Naive thymus-derived CD4-positive, alpha-beta T cell (primary cell): ENCODE measurements around the gene PLCD3. TPM values are rescaled to one million over a fixed set of nuclear protein-coding genes. Genes with fewer than 3 reads are reported as not detected.

Experiments used
- ATAC-seq: fragments of 150-1000 bp; cut with Tn5 transposase; 2 replicates; pipeline ENCODE4 v1.10.0; 2021; ENCODE audit warnings: mild to moderate bottlenecking, moderate library complexity
- CTCF ChIA-PET: fragments of 350-600 bp; sonication (Branson Sonifier 250); formaldehyde crosslinking; loops from one replicate; lab custom pipeline; 2021; ENCODE audit warnings: antibody characterized with exemption; lab: Charles Lee
- POLR2A ChIA-PET: fragments of 350-600 bp; sonication (Branson Sonifier 250); formaldehyde crosslinking; loops from one replicate; lab custom pipeline; 2021; ENCODE audit warnings: antibody characterized with exemption, inconsistent platforms; lab: Charles Lee
- DNase-seq, 9 donors: peaks; one replicate each; pipeline versions ENCODE4 v3.0.0 to v3.0.0-alpha.2; 2020 to 2022; ENCODE audit warnings: mixed read lengths in 1 of 9
- H3K27ac ChIP-seq: one replicate; pipeline ENCODE4 v1.7.0; 2013; ENCODE audit warnings: mild to moderate bottlenecking, low read depth, low read length, moderate library complexity
- H3K27me3 ChIP-seq, 2 donors: one replicate each; pipeline ENCODE4 v1.7.0; 2013; ENCODE audit warnings: low read length in 2 of 2, mild to moderate bottlenecking in 2 of 2, moderate library complexity in 2 of 2; ENCODE audit not compliant: control insufficient read depth in 2 of 2, insufficient read depth in 2 of 2
- H3K36me3 ChIP-seq, 3 experiments: 1 replicate in 2 of 3; 2 replicates in 1 of 3; pipeline ENCODE4 v1.7.0; 2013; ENCODE audit warnings: low read length in 3 of 3, mild to moderate bottlenecking in 3 of 3, moderate library complexity in 1 of 3; ENCODE audit not compliant: insufficient read depth in 3 of 3, control insufficient read depth in 2 of 3
- H3K4me1 ChIP-seq, 2 donors: one replicate each; pipeline ENCODE4 v1.7.0; 2013; ENCODE audit warnings: low read length in 2 of 2, mild to moderate bottlenecking in 2 of 2, moderate library complexity in 1 of 2; ENCODE audit not compliant: control insufficient read depth in 2 of 2, insufficient read depth in 2 of 2
- H3K4me3 ChIP-seq: 2 replicates; pipeline ENCODE4 v1.7.0; 2013; ENCODE audit warnings: mild to moderate bottlenecking, low read length
- H3K9me3 ChIP-seq, 3 experiments: 1 replicate in 2 of 3; 2 replicates in 1 of 3; pipeline ENCODE4 v1.7.0; 2013; ENCODE audit warnings: low read length in 3 of 3; ENCODE audit not compliant: control insufficient read depth in 2 of 3
- H3K27ac Mint-ChIP-seq, 9 donors: one replicate each; pipeline ENCODE4 v1.8.0; 2020 to 2022; ENCODE audit warnings: mixed read lengths in 9 of 9, mild to moderate bottlenecking in 8 of 9, moderate library complexity in 5 of 9, inconsistent platforms in 2 of 9
- H3K27me3 Mint-ChIP-seq, 5 donors: one replicate each; pipeline ENCODE4 v1.8.0; 2021 to 2022; ENCODE audit warnings: mixed read lengths in 5 of 5, mild to moderate bottlenecking in 1 of 5
- H3K36me3 Mint-ChIP-seq, 5 donors: one replicate each; pipeline ENCODE4 v1.8.0; 2020 to 2022; ENCODE audit warnings: mixed read lengths in 5 of 5, mild to moderate bottlenecking in 3 of 5, inconsistent platforms in 1 of 5
- H3K4me1 Mint-ChIP-seq, 7 donors: one replicate each; pipeline ENCODE4 v1.8.0; 2020 to 2022; ENCODE audit warnings: mixed read lengths in 7 of 7, mild to moderate bottlenecking in 3 of 7, inconsistent platforms in 1 of 7
- H3K4me3 Mint-ChIP-seq, 10 donors: one replicate each; pipeline ENCODE4 v1.8.0; 2020 to 2022; ENCODE audit warnings: mild to moderate bottlenecking in 10 of 10, mixed read lengths in 10 of 10, moderate library complexity in 6 of 10, inconsistent platforms in 2 of 10
- H3K9me3 Mint-ChIP-seq, 11 donors: one replicate each; pipeline ENCODE4 v1.8.0; 2020 to 2022; ENCODE audit warnings: mixed read lengths in 11 of 11, mild to moderate bottlenecking in 4 of 11, inconsistent platforms in 1 of 11, moderate library complexity in 1 of 11
- intact Hi-C, 2 donors: fragments of 100-400 bp; cut with micrococcal nuclease; formaldehyde crosslinking; loops; one replicate each; pipeline ENCODE4 v1.15.1; 2023
- polyA plus RNA-seq, 2 donors: library from polyadenylated mRNA; unstranded; fragments of 300-500 nt; fragmentation: Illumina TruSeq; gene quantifications; one replicate each; pipeline ENCODE4 v1.2.3, GENCODE V29; 2021
- total RNA-seq, 6 experiments: library from RNA in 5 of 6; stranded (reverse) in 5 of 6; gene quantifications; 1 replicate in 5 of 6; 2 replicates in 1 of 6; pipeline ENCODE4 v1.2.3 and lab custom pipeline; 2021 to 2026

Gene PLCD3
- total and polyA plus RNA-seq, 7 experiments from 2014 or later: 0.21 to 5.1 (median 2.7) TPM; not detected in 1

DNA sequence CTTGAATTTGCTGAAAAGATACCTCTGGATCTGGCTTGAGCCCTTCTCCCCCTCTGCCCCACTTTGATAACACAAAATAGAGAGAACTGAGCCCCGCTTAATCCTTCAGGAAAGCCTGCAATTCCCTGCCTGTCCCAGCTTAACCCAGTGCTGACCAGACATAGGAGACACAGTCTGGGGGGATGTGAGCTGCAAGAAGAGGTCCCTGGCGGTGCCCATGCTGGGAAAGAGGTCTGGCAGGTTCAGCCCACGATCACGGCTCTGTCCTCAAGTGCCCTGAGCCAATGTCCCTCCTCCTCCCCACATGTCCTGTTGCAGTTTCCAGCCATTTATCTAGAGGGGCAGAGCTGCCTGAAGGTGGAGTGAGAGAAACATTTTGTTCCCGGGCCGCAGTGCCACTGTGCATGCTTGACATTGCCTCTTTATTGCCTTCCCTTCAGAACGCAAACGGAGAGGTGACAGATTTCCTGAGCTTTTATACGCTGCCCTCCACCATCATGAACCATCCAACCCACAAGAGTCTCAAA lies 29.0 kb downstream of the PLCD3 start:
- no peak for DNase-seq
- Mint-ChIP-seq H3K27ac (peak overlapping the region in 1 of 9 donors; percentile 26), H3K36me3 (peaks cover 8 to 45% (median 17%) of the 10 kb centered on the region in 5 donors), H3K27me3 (no peaks in the 10 kb centered on the region), H3K4me3 (no peak overlapping the region), H3K4me1 (peaks cover 0 to 5% (median 0%) of the 10 kb centered on the region in 7 donors), H3K9me3 (no peaks in the 10 kb centered on the region)
- Histone ChIP-seq H3K4me1 (no peaks in the 10 kb centered on the region), H3K36me3 (peaks cover 7 to 89% (median 10%) of the 10 kb centered on the region in 3 experiments), H3K9me3 (no peaks in the 10 kb centered on the region), H3K4me3 (no peak overlapping the region), H3K27ac (no peak overlapping the region), H3K27me3 (no peaks in the 10 kb centered on the region)
- POLR2A ChIA-PET: no interaction called here
- no peak for ATAC-seq
- intact Hi-C loops: no loop called here
- CTCF ChIA-PET: no interaction called here

- H3K36me3 Mint-ChIP-seq: peaks cover 10 to 49% (median 16%) of the 10 kb centered on the region in 5 donors
- H3K4me1 Mint-ChIP-seq: peaks cover 0 to 5% (median 0%) of the 10 kb centered on the region in 7 donors
- Histone ChIP-seq H3K27ac (no peak overlapping the region), H3K27me3 (no peaks in the 10 kb centered on the region), H3K36me3 (peaks cover 11 to 89% (median 14%) of the 10 kb centered on the region in 3 experiments), H3K9me3 (no peaks in the 10 kb centered on the region), H3K4me3 (no peak overlapping the region), H3K4me1 (no peaks in the 10 kb centered on the region)
- no peaks in the 10 kb centered on the region for H3K27me3 Mint-ChIP-seq
- H3K9me3 Mint-ChIP-seq: no peaks in the 10 kb centered on the region
- H3K27ac Mint-ChIP-seq: no peak overlapping the region
- no peak overlapping the region for H3K4me3 Mint-ChIP-seq
- ChIA-PET CTCF (interaction anchor here (0.5 to 0.7 kb wide), 2 partner anchors 147 to 268 kb away, joined by 3 to 4 read pairs; no protein-coding TSS in a partner anchor), POLR2A (no interaction called here)
- intact Hi-C loops: no loop called here
- no peak for DNase-seq
- ATAC-seq: no peak
Measured at GRCh38 chr17:45102856-45103255, 29.5 kb downstream of the PLCD3 start.

DNA sequence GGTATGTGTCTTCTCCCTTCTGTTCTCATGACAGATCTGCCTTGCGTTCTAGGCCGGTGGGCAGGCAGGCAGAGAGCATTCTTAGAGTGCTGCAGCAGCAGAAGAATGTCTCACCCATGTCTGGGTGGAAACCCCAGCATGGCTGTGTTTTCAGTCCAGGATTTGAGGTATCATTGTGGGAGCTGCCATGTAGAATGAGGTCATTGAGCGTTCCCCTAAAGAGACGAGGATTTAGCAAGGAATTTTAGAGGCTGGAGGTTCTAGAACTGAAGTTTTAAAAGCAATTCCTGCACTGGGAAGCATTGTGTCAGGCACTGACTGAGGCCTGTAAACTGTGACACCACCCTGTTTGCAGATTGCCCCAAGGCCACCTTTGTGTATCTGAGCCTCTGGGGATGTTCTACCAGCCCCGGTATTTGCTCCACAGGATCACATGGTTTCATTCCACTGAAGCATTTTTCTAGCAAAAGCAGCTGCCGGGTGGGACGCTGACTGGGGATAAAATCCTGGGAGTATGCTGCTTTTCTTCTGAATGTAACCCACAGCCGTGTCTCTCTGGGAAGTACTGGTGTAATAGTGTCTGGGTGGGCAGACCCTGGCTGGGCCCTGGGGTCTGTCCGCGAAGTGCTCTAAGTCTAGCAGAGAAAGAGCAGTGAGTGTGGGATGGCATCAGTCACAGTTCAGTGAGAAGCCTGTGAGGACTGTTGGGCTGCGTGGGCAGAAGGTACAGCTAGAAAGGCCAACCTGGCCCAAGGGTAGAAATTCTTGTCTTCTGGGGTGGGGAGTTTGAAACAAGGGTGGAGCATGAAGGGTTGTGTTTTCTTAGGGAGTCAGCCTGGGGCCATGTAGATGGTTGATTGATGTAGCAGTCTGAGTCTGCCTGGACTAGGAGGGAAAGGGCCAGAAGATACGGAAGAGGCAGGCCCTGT lies 30.2 kb downstream of the PLCD3 start:
- no peaks in the 10 kb centered on the region for H3K9me3 ChIP-seq
- Mint-ChIP-seq H3K4me1 (peaks cover 0 to 5% (median 0%) of the 10 kb centered on the region in 7 donors), H3K27ac (peak overlapping the region in 3 of 9 donors; percentile 36 to 54 (median 42)), H3K9me3 (no peaks in the 10 kb centered on the region), H3K27me3 (no peaks in the 10 kb centered on the region), H3K36me3 (peaks cover 10 to 51% (median 16%) of the 10 kb centered on the region in 5 donors), H3K4me3 (no peak overlapping the region)
- intact Hi-C loops: no loop called here
- no peaks in the 10 kb centered on the region for H3K27me3 ChIP-seq
- ATAC-seq (no peak), DNase-seq (no peak)
- no peaks in the 10 kb centered on the region for H3K4me1 ChIP-seq
- H3K4me3 ChIP-seq: no peak overlapping the region
- ChIA-PET CTCF (interaction anchor here (0.5 to 0.7 kb wide), 2 partner anchors 147 to 268 kb away, joined by 3 to 4 read pairs; no protein-coding TSS in a partner anchor), POLR2A (no interaction called here)
- H3K27ac ChIP-seq: no peak overlapping the region
- peaks cover 15 to 89% (median 15%) of the 10 kb centered on the region in 3 experiments for H3K36me3 ChIP-seq

DNA sequence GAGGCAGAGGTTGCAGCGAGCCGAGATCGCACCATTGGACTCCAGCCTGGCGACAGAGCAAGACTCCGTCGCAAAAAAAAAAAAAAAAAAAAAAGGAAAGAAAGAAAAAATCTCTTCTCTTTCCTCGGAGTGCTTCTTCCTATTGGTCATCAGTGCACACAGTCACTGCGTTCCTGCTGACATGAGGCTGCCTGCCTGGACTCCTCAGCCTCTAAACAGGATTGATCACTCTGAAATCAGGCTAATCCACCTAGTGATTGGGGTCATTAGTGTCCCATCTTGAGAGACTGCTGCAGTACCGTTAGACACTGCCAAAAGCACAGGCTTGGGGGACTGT lies 30.8 kb downstream of the PLCD3 start:
- Mint-ChIP-seq H3K9me3 (no peaks in the 10 kb centered on the region), H3K27ac (peak overlapping the region in 1 of 9 donors; percentile 54), H3K4me1 (peaks cover 0 to 5% (median 0%) of the 10 kb centered on the region in 7 donors), H3K27me3 (no peaks in the 10 kb centered on the region), H3K36me3 (peaks cover 5 to 49% (median 21%) of the 10 kb centered on the region in 5 donors), H3K4me3 (no peak overlapping the region)
- ChIA-PET POLR2A (no interaction called here), CTCF (interaction anchor here (0.7 kb wide), 1 partner anchor 80 kb away, joined by 5 read pairs; no protein-coding TSS in a partner anchor)
- ATAC-seq (no peak), DNase-seq (no peak)
- peaks cover 15 to 89% (median 21%) of the 10 kb centered on the region in 3 experiments for H3K36me3 ChIP-seq
- no peaks in the 10 kb centered on the region for H3K4me1 ChIP-seq
- no peaks in the 10 kb centered on the region for H3K9me3 ChIP-seq
- H3K27me3 ChIP-seq: no peaks in the 10 kb centered on the region
- no peak overlapping the region for H3K27ac ChIP-seq
- H3K4me3 ChIP-seq: no peak overlapping the region
- intact Hi-C loops: no loop called here

GRCh38 chr17:45098869-45099616 lies 33.3 kb downstream of the PLCD3 start:
- peaks cover 0 to 6% (median 0%) of the 10 kb centered on the region in 7 donors for H3K4me1 Mint-ChIP-seq
- DNase-seq (peak; percentile 38 to 77 (median 66)), ATAC-seq (peak; percentile 89)
- H3K4me3 Mint-ChIP-seq: no peak overlapping the region
- no peaks in the 10 kb centered on the region for H3K27me3 Mint-ChIP-seq
- Histone ChIP-seq H3K36me3 (peaks cover 21 to 85% (median 30%) of the 10 kb centered on the region in 3 experiments), H3K27ac (no peak overlapping the region), H3K4me3 (no peak overlapping the region), H3K27me3 (no peaks in the 10 kb centered on the region), H3K4me1 (no peaks in the 10 kb centered on the region), H3K9me3 (no peaks in the 10 kb centered on the region)
- intact Hi-C loops: loop anchor here (1.0 to 5.0 kb wide), 7 partner anchors 37 to 324 kb away; partner anchors contain the start of genes DCAKD (in 1 of the 2) and NMT1 (in 1 of the 2)
- no peaks in the 10 kb centered on the region for H3K9me3 Mint-ChIP-seq
- ChIA-PET CTCF (interaction anchor here (0.6 to 1.7 kb wide), 13 partner anchors 10 to 271 kb away, joined by 3 to 12 read pairs (median 4); partner anchors contain the start of gene ACBD4), POLR2A (interaction anchor here (0.7 to 1.1 kb wide), 3 partner anchors 24 to 1015 kb away, joined by 3 to 6 read pairs (median 4); no protein-coding TSS in a partner anchor)
- peak overlapping the region in 6 of 9 donors; percentile 4 to 87 (median 62) for H3K27ac Mint-ChIP-seq
- H3K36me3 Mint-ChIP-seq: peaks cover 7 to 52% (median 30%) of the 10 kb centered on the region in 5 donors
